Suprapubic skin (tissue), 3 donors: ENCODE data around the gene ZNF75A.

ENCODE experiments used
- POLR2A ChIP-seq, 2 donors: fragments of 450-650 bp; IDR thresholded peaks; one replicate each; pipeline ENCODE4 v1.6.1; 2017; ENCODE audit warnings: antibody characterized with exemption in 2 of 2, mild to moderate bottlenecking in 2 of 2, moderate library complexity in 2 of 2
- TF ChIP-seq, protein P1 (sequence below), 2 donors: fragments of 200-600 bp in 1 of 2; fragments of 450-650 bp in 1 of 2; sonication (generic) in 1 of 2; IDR thresholded peaks; one replicate each; pipeline ENCODE4 v1.5.1; 2016 to 2019; ENCODE audit warnings: antibody characterized with exemption in 2 of 2, mild to moderate bottlenecking in 1 of 2, moderate library complexity in 1 of 2

DNA sequence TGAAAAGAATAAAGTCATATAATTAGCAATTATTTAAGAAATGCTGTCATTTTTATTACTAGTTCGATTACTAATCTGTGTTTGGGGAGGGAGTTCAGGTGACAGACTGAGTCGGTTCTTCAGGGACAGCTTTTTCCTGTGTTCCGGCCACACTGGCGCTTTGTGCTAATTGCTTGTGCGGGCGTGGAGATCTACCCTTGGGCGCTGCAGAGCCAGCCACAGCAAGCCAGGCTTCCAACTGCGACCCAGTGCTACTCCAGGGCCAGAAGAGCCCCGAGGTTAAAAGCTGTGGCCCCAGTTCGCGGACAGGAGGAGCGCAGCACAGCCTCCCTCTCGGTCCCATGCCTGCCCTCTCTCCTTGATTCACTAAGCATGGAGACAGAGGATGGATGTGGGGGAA lies 43.9 kb downstream of the ZNF75A start:
- TF ChIP-seq POLR2A (IDR thresholded peaks at IDR 0.05) = no peak
- TF ChIP-seq, protein P1, sequence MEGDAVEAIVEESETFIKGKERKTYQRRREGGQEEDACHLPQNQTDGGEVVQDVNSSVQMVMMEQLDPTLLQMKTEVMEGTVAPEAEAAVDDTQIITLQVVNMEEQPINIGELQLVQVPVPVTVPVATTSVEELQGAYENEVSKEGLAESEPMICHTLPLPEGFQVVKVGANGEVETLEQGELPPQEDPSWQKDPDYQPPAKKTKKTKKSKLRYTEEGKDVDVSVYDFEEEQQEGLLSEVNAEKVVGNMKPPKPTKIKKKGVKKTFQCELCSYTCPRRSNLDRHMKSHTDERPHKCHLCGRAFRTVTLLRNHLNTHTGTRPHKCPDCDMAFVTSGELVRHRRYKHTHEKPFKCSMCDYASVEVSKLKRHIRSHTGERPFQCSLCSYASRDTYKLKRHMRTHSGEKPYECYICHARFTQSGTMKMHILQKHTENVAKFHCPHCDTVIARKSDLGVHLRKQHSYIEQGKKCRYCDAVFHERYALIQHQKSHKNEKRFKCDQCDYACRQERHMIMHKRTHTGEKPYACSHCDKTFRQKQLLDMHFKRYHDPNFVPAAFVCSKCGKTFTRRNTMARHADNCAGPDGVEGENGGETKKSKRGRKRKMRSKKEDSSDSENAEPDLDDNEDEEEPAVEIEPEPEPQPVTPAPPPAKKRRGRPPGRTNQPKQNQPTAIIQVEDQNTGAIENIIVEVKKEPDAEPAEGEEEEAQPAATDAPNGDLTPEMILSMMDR (IDR thresholded peaks at IDR 0.05) = no peak
